ENCODE results near the gene CPA3.

Gene CPA3

DNA sequence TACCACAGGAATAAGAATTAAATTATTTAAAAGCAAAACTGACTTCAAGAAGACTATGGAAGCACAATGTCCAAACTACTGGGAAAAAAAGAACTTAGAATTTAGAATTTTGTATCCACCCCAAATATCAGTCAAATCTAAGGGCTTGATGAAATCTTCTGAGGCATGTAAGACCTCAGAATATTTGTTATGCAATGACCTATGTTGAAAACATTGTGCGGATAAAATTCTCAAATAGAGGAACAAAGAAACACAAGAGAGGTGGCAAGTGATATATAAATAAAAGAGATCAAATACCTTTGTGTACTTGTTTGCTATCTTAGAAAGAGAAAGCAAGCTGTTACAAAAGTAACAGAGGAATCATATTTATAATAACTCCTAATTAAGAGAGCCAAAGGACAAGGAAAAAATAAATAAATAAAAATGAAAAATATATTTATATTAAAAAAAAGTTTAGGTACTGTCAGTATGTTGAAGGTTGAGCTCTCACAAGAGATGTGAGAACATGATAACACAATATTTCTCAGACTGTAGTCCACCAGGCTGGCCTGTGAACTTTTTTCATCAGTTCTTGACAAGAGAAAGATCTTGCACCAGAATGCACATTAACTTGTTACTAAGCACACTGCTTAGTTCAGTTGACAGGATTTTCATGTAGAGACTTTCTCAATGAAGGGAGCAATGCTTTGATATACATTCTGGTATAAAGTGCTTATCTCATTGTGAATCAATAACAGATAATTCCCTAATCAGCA, 50.0 kb downstream of the CPA3 start:
- no peak for DNase-seq

DNA sequence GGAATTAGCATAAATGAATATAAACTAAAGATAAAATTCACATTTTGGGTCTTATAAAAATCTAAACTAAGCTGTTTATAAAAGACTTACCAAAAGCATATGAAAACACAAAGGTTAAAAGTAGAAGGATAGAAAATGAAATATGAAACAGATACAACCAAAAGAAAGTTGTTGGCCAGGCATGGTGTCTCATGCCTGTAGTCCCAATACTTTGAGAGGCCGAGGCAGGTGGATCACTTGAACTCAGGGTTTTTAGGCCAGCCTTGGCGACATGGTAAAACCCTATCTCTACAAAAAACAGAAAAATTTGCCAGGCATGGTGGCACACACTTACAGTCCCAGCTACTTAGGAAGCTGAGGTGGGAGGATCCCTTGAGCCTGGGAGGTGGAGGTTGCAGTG, 51.0 kb downstream of the CPA3 start:
- no peak for DNase-seq

DNA sequence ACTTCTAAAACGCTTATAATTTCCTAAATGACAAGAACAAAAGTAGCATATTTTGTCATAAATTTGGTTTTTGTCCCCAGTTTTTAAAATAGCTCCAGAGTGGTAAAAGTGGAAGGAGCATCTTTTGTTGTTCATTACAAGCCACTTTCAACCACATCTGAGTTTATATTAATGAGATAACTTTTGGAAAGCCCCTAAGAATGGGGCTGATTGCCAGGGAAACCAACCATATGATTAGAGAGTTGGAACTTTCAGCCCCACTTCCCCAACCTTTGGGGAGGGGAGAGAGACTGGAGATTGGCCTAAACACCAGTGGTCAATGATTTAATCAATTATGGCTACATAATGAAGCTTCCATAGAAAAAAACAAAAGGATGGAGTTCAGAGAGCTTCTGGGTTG, 57.4 kb downstream of the CPA3 start:
- DNase-seq: no peak

DNA sequence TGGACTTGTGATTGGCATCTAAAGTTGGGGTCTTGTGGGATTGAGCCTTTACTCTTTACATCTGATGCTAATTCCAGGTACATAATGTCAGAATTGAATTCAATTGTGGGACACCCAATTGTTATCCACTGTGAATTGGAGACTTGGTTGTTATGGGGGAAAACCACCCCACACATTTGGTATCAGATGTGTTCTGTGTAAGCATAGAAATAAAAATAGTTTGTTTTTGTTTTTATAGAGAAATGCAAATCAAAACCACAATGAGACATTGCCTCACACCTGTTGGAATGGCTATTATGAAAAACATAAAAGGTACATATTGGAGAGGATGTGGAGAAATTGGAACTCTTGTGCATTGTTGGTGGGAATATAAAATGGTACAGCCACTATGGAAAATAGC, 58.5 kb downstream of the CPA3 start:
- no peak for DNase-seq

DNA sequence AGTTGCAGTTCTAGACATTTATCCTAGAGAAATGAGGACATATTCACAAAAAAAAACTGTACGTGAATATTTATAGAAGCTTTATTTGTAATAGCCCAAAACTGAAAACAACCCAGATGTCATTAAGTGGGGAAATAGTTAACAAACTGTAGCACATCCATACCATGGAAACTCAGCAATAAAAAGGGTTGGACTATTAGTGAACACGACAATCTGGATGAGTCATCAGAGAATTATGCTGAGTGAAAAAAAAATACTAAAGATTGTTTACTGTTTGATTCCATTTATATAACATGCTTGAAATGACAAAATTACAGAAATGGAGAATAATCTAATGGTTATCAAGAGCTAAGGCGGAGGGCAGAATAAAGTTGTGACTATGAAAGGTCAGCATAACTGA, 59.5 kb downstream of the CPA3 start:
- DNase-seq: no peak

DNA sequence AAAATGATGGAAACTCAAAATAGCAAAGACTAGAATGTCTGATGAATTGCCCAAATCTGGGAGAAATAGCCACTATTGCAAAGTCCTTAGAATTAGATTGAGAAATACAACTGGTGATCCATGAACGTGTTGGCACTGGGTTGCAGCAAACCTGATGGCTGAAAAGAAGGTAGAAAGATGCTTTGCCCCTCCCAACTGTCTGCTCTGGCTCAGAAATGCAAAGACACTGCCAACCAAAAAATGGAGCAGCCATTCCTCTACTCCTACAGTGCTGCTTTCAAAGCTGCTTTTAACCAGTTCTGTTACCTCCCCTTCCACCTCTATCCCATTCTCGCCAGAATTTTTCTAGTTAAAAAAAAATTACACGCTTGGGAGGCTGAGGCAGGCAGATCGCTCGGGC, 60.7 kb downstream of the CPA3 start:
- no peak for DNase-seq

DNA sequence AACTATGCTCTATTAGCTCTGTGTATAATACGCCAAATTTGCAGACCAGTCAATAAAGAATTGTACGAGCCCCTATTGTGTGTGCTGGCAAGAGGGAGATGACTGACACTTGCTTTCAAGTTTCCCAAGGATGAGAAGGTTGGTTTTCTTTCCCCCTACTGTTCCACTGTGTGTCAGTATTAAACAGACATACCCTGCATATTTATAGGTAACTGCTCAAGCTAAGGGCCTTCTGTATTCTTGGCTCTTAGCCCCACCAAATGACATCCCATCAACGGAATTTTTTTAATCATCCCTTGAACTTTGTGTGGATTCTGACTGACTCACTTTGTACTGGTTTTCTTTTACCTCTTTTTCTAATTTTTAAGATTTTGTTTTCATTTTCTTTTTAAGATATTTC, 65.7 kb downstream of the CPA3 start:
- no peak for DNase-seq

DNA sequence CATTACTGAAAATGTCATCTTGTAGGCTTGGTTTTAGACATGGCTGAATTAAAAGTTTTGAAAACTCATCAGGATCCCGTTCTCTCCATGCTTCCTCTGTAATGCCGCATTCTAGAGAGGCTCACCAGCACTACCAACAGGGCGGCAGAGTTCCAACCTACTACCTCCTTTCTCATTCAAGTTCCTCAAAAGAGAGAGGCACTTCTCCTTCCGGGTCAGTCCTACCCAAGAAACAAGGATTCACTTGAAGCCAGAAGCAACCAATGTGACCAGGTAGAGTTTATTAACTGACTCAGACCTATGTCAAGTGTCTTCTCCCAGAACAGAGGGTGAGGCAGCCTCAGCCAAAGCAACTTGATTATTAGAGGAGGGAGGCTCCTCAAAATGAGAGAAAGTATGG, 66.5 kb downstream of the CPA3 start:
- no peak for DNase-seq

DNA sequence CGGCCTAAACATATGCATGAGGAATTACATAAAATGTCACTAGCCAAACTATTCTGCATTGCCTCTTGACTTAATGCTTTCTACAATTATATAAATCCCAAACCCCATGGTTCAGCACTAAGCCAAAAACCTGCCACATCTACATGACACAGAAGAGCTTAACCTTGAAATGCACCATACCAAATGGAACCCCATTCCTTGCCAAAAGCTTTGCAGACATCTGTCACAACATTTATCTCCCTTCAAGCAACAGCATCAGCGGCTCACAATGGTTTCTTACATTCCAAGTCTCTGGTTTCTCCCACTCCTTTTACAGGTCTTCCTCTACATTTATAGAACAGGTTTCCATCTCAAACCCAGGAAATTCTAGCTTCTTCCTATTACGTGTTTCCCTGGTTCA, 67.9 kb downstream of the CPA3 start:
- DNase-seq: no peak

DNA sequence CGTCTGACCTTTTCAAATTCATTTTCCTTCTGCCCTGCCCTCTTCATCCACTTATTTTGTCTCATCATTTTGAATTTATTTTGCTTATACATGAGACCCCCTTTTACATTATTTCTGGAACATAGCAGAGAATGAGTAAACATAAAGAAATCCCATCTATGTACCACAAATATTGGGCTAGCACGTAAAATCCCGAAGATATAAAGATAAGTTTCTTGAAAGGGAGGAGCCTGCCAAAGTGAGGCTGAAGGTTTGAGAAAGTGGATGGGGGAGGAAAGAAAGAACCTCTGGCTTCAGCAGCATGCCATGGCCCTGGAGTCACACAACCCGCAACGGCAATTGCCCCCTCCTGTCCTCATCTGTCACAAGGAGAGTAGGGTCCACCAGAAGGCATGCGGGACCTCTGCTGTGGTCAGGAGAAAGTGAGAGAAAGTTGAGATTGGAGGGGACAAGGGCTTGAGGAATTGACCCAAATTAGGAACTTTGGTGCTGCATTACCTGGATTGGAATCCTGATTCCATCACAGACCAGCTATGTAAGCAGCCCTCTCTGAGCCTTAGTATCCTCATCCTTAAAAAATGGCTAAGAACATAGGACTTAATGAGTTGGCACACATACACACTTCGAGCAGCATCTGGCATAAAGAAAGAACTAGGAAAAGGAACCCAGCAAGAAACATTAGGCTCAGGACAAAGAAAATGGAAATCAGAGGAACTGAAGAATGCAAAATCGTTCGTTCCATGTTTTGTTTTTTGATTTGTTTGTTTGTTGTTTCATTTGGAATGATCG, 72.6 kb downstream of the CPA3 start:
- DNase-seq: no peak

DNA sequence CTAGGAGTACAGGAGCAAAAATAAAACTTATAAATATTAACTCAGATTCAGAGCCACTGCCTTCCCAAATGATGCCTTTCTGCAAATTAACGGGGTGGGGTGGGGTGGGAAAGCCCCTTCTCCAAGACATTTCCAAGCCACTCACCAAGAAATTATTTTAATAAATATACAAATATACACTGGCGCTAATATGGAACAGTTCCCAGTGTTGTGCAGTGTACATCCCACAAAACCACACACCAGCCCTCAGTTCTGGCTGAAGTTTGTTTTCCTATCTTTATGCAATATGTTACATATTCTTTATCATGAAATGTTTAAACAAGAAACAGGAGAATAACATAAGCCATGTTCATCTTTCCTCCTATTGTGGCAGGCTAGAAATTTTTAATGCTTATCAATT, 73.2 kb downstream of the CPA3 start:
- no peak for DNase-seq

DNA sequence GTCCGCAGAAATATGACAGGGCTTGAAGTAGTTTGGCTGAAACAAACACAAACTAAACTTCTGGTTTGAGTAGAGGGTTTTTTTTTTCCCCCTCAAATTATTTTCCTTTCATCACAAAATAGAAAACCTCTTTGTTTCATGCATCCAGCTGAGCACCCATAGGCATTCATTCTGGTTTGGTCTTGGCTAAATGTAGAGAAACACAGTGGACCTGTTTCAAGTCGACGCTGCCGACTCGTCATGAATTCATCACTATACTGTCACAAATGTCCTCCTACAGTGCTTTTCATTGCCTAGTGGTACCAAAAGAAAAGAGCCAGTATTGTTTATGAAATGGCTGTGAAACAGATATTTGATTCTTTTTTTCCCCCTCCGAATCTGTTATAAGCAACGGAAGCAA, 73.8 kb downstream of the CPA3 start:
- DNase-seq: peak in 5 of 51 donors; percentile 9 to 36 (median 20)

DNA sequence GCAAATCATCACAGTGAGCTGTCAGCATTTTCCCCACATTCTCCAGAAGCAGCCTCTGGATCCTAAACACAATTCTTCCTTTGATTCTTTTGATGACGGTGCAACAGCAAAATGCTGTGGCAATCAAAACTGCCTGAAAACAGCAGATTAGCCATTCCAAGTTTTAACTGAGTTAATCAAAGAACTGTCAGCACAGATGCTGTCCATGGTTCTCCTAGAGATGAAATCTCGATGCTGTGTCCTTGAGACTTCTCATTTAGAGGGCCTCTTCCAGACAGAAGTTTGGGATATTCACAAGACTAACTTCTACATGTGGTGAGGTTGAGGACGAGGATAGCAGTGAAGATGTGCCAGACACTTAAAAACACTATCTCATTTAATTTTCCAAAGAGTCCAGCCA, 75.9 kb downstream of the CPA3 start:
- no peak for DNase-seq

DNA sequence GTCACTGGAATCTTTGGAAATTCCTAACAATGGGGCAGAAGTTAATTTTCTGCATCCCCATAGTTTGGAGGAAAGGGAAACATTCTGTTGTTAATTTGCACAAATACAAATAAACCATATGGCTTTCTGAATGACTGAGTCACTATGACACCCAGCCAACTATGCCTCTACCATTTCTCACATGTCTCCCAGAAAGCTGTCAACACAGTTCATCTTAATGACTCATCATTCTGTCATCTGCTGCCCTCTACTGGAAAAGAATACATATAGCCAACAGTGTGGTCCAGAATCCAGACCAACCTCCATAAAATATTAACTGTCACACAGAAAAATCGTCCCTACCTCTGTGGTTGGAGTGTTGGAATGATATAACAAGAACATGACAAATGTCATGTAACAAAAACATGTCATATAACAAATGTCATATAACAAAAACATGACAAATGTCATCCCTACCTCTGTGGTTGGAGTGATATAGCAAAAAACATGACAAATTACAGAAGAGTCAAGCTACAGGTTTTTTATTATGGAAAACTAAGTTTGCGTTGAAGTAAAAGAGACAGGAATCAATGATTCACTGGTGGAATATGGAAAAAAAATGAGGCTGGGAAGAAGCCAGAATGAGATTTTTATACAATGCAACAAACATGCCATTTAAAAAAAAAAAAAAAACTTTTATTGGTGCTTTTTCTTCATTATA, 78.6 kb downstream of the CPA3 start:
- DNase-seq: peak in 7 of 51 donors; percentile 8 to 79 (median 16)

DNA sequence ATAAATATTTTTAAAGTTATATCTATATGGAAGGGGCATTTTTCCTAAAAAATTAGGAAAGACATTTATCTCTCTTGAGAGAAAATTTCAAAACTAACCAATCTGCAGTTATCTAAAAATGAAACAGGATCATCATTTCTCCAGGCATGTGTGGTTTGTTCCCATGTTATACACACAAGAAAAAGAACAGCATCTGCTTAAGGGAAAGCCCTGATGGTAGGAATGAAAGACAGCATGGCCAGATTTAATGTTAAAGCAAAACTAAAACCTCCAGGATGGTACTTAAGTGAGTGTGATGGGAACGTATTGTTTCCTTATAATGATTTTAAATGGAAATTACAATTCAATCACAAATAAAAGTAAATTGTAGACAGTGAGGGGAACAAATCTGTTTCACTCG, 80.0 kb downstream of the CPA3 start:
- no peak for DNase-seq

Data from hypothalamus (tissue), 51 donors.